GM23248 (cell line): ENCODE measurements around the gene DPM3.

Experiments
- EZH2 ChIP-seq: fragments of 200-600 bp; sonication (generic); IDR thresholded peaks from 2 replicates; pipeline ENCODE4 v1.6.1; 2018; ENCODE audit warnings: antibody characterized with exemption, mild to moderate bottlenecking; ENCODE audit not compliant: insufficient read depth, poor library complexity, severe bottlenecking
- EZH2phosphoT487 ChIP-seq: fragments of 200-600 bp; sonication (generic); IDR thresholded peaks from 2 replicates; pipeline ENCODE4 v1.6.1; 2018; ENCODE audit warnings: antibody characterized with exemption, moderate library complexity, mild to moderate bottlenecking, low read depth; ENCODE audit not compliant: insufficient read depth

DNA sequence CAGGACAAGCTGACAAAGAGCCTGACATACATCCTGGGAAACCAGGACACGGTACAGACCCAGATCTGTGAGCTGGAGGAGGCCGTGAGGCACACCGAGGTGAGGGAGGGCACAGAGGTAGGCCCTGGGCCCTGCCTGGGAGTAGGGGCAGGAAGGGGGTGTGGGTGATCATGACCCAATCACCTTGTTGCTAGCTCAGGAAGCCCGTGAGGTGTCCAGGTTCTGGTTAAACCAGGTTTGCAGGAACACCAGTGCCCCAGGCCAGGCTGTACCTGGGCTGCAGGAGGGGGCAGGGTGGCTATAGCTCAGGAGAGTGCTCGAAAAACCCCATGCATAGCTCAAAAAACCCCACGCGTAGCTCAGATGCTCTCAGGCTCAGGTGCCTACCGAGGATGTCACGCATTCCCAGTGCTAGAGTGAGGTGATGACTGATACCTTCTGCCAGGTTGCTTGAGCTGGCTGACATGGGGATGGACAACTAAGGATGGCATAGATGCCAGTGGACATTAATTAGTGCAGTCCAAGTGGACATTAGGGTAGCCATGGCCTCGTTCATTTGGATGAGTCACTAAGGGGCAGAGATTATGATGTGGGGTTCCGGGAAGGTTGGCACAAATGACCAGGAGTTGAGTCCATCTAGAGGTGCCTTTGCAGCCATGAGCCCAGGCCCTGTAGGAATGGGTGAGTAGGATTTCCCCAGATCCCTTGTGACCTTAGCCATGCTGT is 37.0 kb upstream of the DPM3 start:
- TF ChIP-seq EZH2 (no peak), EZH2phosphoT487 (no peak)
